Astrocyte (in vitro differentiated cells and primary cell): ENCODE data around the gene CACNA1C. TPM values are rescaled to one million over a fixed set of nuclear protein-coding genes. Genes with fewer than 3 reads are reported as not detected.

Experiments used
- DNase-seq: peaks from one replicate; pipeline ENCODE4 v3.0.0-alpha.2; 2010; ENCODE audit warnings: low read depth
- FAIRE-seq: peaks from 2 replicates; lab custom pipeline; 2011; peaks lifted over from hg19 to GRCh38; lab: Jason Lieb, UNC
- H2AFZ ChIP-seq: 2 replicates; pipeline ENCODE4 v1.6.0; 2012; ENCODE audit warnings: low read depth, low read length, inconsistent platforms
- H3K27ac ChIP-seq: 2 replicates; pipeline ENCODE4 v1.5.1; 2011; ENCODE audit warnings: low read depth, low read length, inconsistent platforms
- H3K27me3 ChIP-seq: 2 replicates; pipeline ENCODE4 v1.6.0; 2011; ENCODE audit warnings: low read length, inconsistent platforms; ENCODE audit not compliant: insufficient read depth
- H3K36me3 ChIP-seq: 2 replicates; pipeline ENCODE4 v1.5.1; 2011; ENCODE audit warnings: low read length, inconsistent platforms; ENCODE audit not compliant: insufficient read depth
- H3K4me1 ChIP-seq: 2 replicates; pipeline ENCODE4 v1.5.1; 2011; ENCODE audit warnings: low read length, inconsistent platforms; ENCODE audit not compliant: insufficient read depth
- H3K4me2 ChIP-seq: 2 replicates; pipeline ENCODE4 v1.6.0; 2012; ENCODE audit warnings: low read length, inconsistent platforms
- H3K4me3 ChIP-seq: 2 replicates; pipeline ENCODE4 v1.5.1; 2011; ENCODE audit warnings: low read depth, mild to moderate bottlenecking, low read length, inconsistent platforms; ENCODE audit not compliant: insufficient read depth
- H3K79me2 ChIP-seq: 2 replicates; pipeline ENCODE4 v1.6.0; 2012; ENCODE audit warnings: mild to moderate bottlenecking, low read length, inconsistent platforms; ENCODE audit not compliant: insufficient read depth
- H3K9ac ChIP-seq: 2 replicates; pipeline ENCODE4 v1.6.0; 2012; ENCODE audit warnings: mild to moderate bottlenecking, low read length, inconsistent platforms
- H3K9me3 ChIP-seq: 2 replicates; pipeline ENCODE4 v1.5.1; 2012; ENCODE audit warnings: low read depth, mild to moderate bottlenecking, low read length, inconsistent platforms; ENCODE audit not compliant: insufficient read depth
- H4K20me1 ChIP-seq: 2 replicates; pipeline ENCODE4 v1.6.0; 2012; ENCODE audit warnings: low read length, inconsistent platforms; ENCODE audit not compliant: insufficient read depth
- H3K27ac Mint-ChIP-seq: one replicate; pipeline ENCODE4 v1.8.0; 2021; ENCODE audit warnings: mild to moderate bottlenecking, mixed read lengths; ENCODE audit not compliant: unreplicated experiment
- H3K27me3 Mint-ChIP-seq: one replicate; pipeline ENCODE4 v1.8.0; 2021; ENCODE audit warnings: low read depth, mixed read lengths; ENCODE audit not compliant: unreplicated experiment
- H3K36me3 Mint-ChIP-seq: one replicate; pipeline ENCODE4 v1.8.0; 2021; ENCODE audit warnings: low read depth, mixed read lengths; ENCODE audit not compliant: unreplicated experiment
- H3K4me1 Mint-ChIP-seq: one replicate; pipeline ENCODE4 v1.8.0; 2021; ENCODE audit warnings: low read depth, mixed read lengths; ENCODE audit not compliant: unreplicated experiment
- H3K4me3 Mint-ChIP-seq: one replicate; pipeline ENCODE4 v1.8.0; 2021; ENCODE audit warnings: mild to moderate bottlenecking, moderate library complexity, mixed read lengths; ENCODE audit not compliant: unreplicated experiment
- H3K9me3 Mint-ChIP-seq: one replicate; pipeline ENCODE4 v1.8.0; 2021; ENCODE audit warnings: mild to moderate bottlenecking, mixed read lengths; ENCODE audit not compliant: unreplicated experiment
- CTCF ChIP-seq: IDR thresholded peaks from 2 replicates; pipeline ENCODE4 v1.5.1; 2011; ENCODE audit warnings: low read depth, mild to moderate bottlenecking, inconsistent platforms, low read length, moderate library complexity; ENCODE audit not compliant: insufficient read depth
- EZH2 ChIP-seq: IDR thresholded peaks from 2 replicates; pipeline ENCODE4 v1.6.1; 2012; ENCODE audit warnings: mild to moderate bottlenecking, low read length, inconsistent platforms; ENCODE audit not compliant: insufficient read depth
- total RNA-seq: library from RNA; stranded (reverse); gene quantifications from 2 replicates; pipeline ENCODE4 v1.2.1, GENCODE V29; 2021

CACNA1C gene
- total RNA-seq, 1 donor from 2014 or later = 2.1 TPM

- Mint-ChIP-seq H3K27ac (no peak overlapping the region), H3K36me3 (peaks cover 4% of the 10 kb centered on the region), H3K27me3 (peaks cover 31% of the 10 kb centered on the region), H3K4me3 (no peak overlapping the region), H3K9me3 (peaks cover 1% of the 10 kb centered on the region), H3K4me1 (no peaks in the 10 kb centered on the region)
- Histone ChIP-seq H3K4me1 (no peaks in the 10 kb centered on the region), H3K9ac (no peak overlapping the region), H3K9me3 (no peaks in the 10 kb centered on the region), H3K36me3 (no peaks in the 10 kb centered on the region), H3K4me2 (no peak overlapping the region), H3K79me2 (no peaks in the 10 kb centered on the region), H3K27me3 (no peaks in the 10 kb centered on the region), H3K27ac (no peak overlapping the region), H3K4me3 (no peak overlapping the region), H2AFZ (no peak overlapping the region), H4K20me1 (no peaks in the 10 kb centered on the region)
- no peak for DNase-seq
- TF ChIP-seq CTCF (no peak), EZH2 (no peak)
- no peak for FAIRE-seq
Measured at GRCh38 chr12:2555487-2556082, 502.8 kb downstream of the CACNA1C start.

- no peaks in the 10 kb centered on the region for H3K79me2 ChIP-seq
- FAIRE-seq (no peak), DNase-seq (no peak)
- no peaks in the 10 kb centered on the region for H3K9me3 ChIP-seq
- no peaks in the 10 kb centered on the region for H3K36me3 ChIP-seq
- H4K20me1 ChIP-seq = no peaks in the 10 kb centered on the region
- H3K27me3 ChIP-seq = no peaks in the 10 kb centered on the region
- no peak overlapping the region for H2AFZ ChIP-seq
- TF ChIP-seq CTCF (no peak), EZH2 (no peak)
- Mint-ChIP-seq H3K4me3 (no peak overlapping the region), H3K27ac (no peak overlapping the region), H3K27me3 (peaks cover 33% of the 10 kb centered on the region), H3K4me1 (no peaks in the 10 kb centered on the region), H3K36me3 (peaks cover 4% of the 10 kb centered on the region), H3K9me3 (peaks cover 1% of the 10 kb centered on the region)
- H3K9ac ChIP-seq = no peak overlapping the region
- no peak overlapping the region for H3K4me2 ChIP-seq
- no peak overlapping the region for H3K27ac ChIP-seq
- no peaks in the 10 kb centered on the region for H3K4me1 ChIP-seq
- no peak overlapping the region for H3K4me3 ChIP-seq
Measured at GRCh38 chr12:2557597-2557996, 504.8 kb downstream of the CACNA1C start.

GRCh38 chr12:2559931-2560330, 507.1 kb downstream of the CACNA1C start:
- no peak overlapping the region for H3K27ac ChIP-seq
- H3K9ac ChIP-seq = no peak overlapping the region
- H3K4me3 ChIP-seq = no peak overlapping the region
- H3K4me2 ChIP-seq = no peak overlapping the region
- Mint-ChIP-seq H3K4me1 (no peaks in the 10 kb centered on the region), H3K36me3 (peaks cover 4% of the 10 kb centered on the region), H3K4me3 (no peak overlapping the region), H3K9me3 (peaks cover 1% of the 10 kb centered on the region), H3K27ac (no peak overlapping the region), H3K27me3 (peaks cover 30% of the 10 kb centered on the region)
- DNase-seq (no peak), FAIRE-seq (no peak)
- TF ChIP-seq EZH2 (no peak), CTCF (no peak)
- no peaks in the 10 kb centered on the region for H3K79me2 ChIP-seq
- H3K4me1 ChIP-seq = no peaks in the 10 kb centered on the region
- H3K9me3 ChIP-seq = no peaks in the 10 kb centered on the region
- no peaks in the 10 kb centered on the region for H4K20me1 ChIP-seq
- H3K27me3 ChIP-seq = no peaks in the 10 kb centered on the region
- H3K36me3 ChIP-seq = no peaks in the 10 kb centered on the region
- H2AFZ ChIP-seq = no peak overlapping the region
